ENCODE results near the gene MT1E. TPM values are rescaled to one million over a fixed set of nuclear protein-coding genes. Genes with fewer than 3 reads are reported as not detected.
A peak's percentile ranks its signal among the peaks of the same experiment; 100 is the strongest.

The MT1E gene
- total RNA-seq, 1 experiment from 2014 or later, result 25.9 TPM

DNA sequence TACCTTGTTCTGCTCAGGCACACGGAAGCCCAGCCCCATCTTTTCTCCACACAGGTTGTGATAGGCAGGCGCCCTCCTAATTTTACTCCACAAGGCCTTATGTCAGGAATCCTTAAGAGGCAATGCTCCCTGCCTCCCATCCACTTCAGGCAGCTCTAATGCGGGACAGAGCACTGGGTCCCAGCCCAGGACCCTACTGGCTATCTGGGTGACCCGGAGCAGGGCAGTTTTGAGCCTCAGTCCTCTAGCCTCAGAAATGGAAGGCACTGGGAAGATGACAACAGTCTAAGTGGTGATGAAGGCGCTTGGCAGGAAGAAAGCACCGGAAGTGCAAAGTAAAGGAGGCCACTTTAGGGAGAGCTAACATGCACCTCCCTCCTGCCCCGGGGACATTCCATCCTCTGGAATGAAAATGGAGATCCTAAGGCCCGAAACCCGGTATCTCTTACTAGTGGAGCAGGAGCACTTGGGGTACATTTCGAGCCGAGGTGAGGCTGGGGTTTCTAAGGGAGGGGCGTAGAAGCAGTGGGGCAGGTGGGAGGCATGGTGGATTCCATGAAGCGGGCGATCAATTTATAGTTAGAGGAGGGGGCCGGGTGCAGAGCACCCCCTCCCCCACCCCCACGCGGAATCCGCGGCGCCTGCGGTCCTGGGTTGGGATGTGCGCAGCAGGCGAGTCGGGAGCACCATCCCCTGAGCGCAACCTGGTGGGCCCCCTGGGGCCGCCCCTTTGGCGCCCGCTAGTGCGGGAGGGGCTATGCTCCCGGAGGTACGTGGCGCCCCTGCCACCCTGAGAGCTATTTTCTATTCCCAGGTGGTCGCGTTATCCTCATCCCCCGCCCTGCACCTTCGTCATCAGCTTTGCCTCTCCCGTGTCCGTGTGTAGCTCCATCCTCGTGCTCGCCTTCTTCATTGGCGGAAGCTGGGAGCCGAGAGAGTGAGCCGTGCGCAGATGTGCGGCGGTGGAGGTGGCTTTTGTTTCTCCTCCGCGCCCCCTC is 37.1 kb downstream of the MT1E start:
- H3K27me3 Mint-ChIP-seq (ENCODE audit: low read depth), result peaks cover 97% of the 10 kb centered on the region

More for the DNA sequence above, 37.1 kb downstream of the MT1E start:
- Mint-ChIP-seq H3K36me3 (ENCODE audit: insufficient read depth in 1 of 3, low read depth in 3 of 3) (no peaks in the 10 kb centered on the region), H3K9me3 (no peaks in the 10 kb centered on the region), H3K27ac (no peak overlapping the region), H3K4me1 (peaks cover 18 to 29% of the 10 kb centered on the region in 2 experiments), H3K4me3 (peak overlapping the region; percentile 58 to 75)
- Histone ChIP-seq H3K14ac (ENCODE audit: insufficient read depth, low read length) (no peak overlapping the region), H3K9ac (ENCODE audit: extremely low read depth, insufficient read length, low read length) (no peak overlapping the region), H3K9me3 (ENCODE audit: control insufficient read depth, low read depth, low read length) (no peaks in the 10 kb centered on the region), H4K8ac (replicated peaks; ENCODE audit: insufficient read length, low read depth, low read length) (no peak overlapping the region), H4K20me1 (ENCODE audit: control insufficient read depth, insufficient read depth, insufficient read length) (no peaks in the 10 kb centered on the region), H2AK5ac (ENCODE audit: insufficient read length, low read length) (no peak overlapping the region), H2AFZ (ENCODE audit: low read length) (no peak overlapping the region), H3K79me2 (ENCODE audit: insufficient read depth, low read length) (no peaks in the 10 kb centered on the region), H3T11ph (ENCODE audit: low read length) (no peak overlapping the region), H3K18ac (ENCODE audit: insufficient read length, low read depth, low read length) (no peak overlapping the region), H3K56ac (ENCODE audit: insufficient read length, low read depth, low read length) (no peak overlapping the region), H3K23ac (ENCODE audit: insufficient read length, low read depth, low read length) (no peak overlapping the region), H4K91ac (ENCODE audit: insufficient read length, low read depth, low read length) (no peak overlapping the region), H3K4me1 (ENCODE audit: insufficient read depth, low read length) (peaks cover 2% of the 10 kb centered on the region; the same call in 1 of the 2 replicates), H2BK15ac (ENCODE audit: low read depth, low read length) (no peak overlapping the region), H2BK20ac (ENCODE audit: low read depth, low read length, poor library complexity, severe bottlenecking) (no peak overlapping the region), H4K5ac (ENCODE audit: insufficient read length, low read depth, low read length) (no peak overlapping the region), H2BK120ac (ENCODE audit: low read depth, low read length, poor library complexity, severe bottlenecking) (no peak overlapping the region), H3K27ac (ENCODE audit: insufficient read length, low read depth, low read length) (no peak overlapping the region), H3K4ac (ENCODE audit: low read depth, low read length) (no peak overlapping the region), H2BK5ac (ENCODE audit: insufficient read length, low read length) (no peak overlapping the region), H3K27me3 (ENCODE audit: insufficient read depth, low read length) (peaks cover 59% of the 10 kb centered on the region; the same call in 1 of the 2 replicates), H3K79me1 (ENCODE audit: insufficient read depth, low read depth, low read length, poor library complexity, severe bottlenecking) (no peaks in the 10 kb centered on the region), H2BK12ac (ENCODE audit: insufficient read length, low read depth, low read length) (no peak overlapping the region), H3K23me2 (ENCODE audit: insufficient read length, low read depth, low read length, poor library complexity, severe bottlenecking) (peaks cover 7% of the 10 kb centered on the region), H3K4me2 (ENCODE audit: insufficient read depth, insufficient read length, low read length) (peak overlapping the region; percentile 74)
- no peak for TF ChIP-seq CTCF (conservative IDR thresholded peaks at IDR 0.05)
- WGBS (ENCODE audit: extremely low coverage, insufficient read length, low lambda C conversion rate), result no CpG with 5 or more reads among the region's 48 CpGs
- DNase-seq, result peak; percentile 39

Measured in H9 (cell line).